Measurements from ENCODE around the gene DACT2.

- TF ChIP-seq PPARA (CRISPR knock-in tag; IDR thresholded peaks at IDR 0.05; ENCODE audit: borderline replicate concordance) (no peak), ZNF565 (CRISPR knock-in tag; conservative IDR thresholded peaks at IDR 0.05; ENCODE audit: low read depth) (no peak), PATZ1 (CRISPR knock-in tag; IDR thresholded peaks at IDR 0.05; ENCODE audit: borderline replicate concordance) (no peak), ZC3H10 (CRISPR knock-in tag; IDR thresholded peaks at IDR 0.05) (no peak)
These were observed 9.6 kb downstream of the DACT2 start for GRCh38 chr6:168309997-168310396.
